Neural cell (in vitro differentiated cells): ENCODE data around the gene SOCS6. TPM values are rescaled to one million over a fixed set of nuclear protein-coding genes. Genes with fewer than 3 reads are reported as not detected.

ENCODE experiments used
- H2AFZ ChIP-seq: fragments of 200-600, 300-800 bp; sonication (generic), shearing (Covaris generic); 2 replicates; pipeline ENCODE4 v1.6.0; 2014; ENCODE audit warnings: low read depth, mild to moderate bottlenecking, antibody characterized with exemption, low read length, moderate library complexity
- H3F3A ChIP-seq: fragments of 200-600 bp; shearing (Covaris generic); 2 replicates; pipeline ENCODE4 v1.6.1; 2016; ENCODE audit warnings: mild to moderate bottlenecking, moderate library complexity, mixed read lengths, antibody characterized with exemption, low read length; ENCODE audit not compliant: insufficient read depth, poor library complexity, severe bottlenecking
- H3K27ac ChIP-seq: fragments of 200-600, 300-800 bp; sonication (generic), shearing (Covaris generic); 2 replicates; pipeline ENCODE4 v1.5.1; 2014; ENCODE audit warnings: mild to moderate bottlenecking, low read length, moderate library complexity
- H3K27me3 ChIP-seq: fragments of 300-800, 200-600 bp; sonication (generic), shearing (Covaris generic); 2 replicates; pipeline ENCODE4 v1.6.0; 2014; ENCODE audit warnings: mild to moderate bottlenecking, low read depth, low read length, moderate library complexity; ENCODE audit not compliant: insufficient read depth
- H3K36me3 ChIP-seq: fragments of 300-800, 200-600 bp; sonication (generic), shearing (Covaris generic); 2 replicates; pipeline ENCODE4 v1.5.1; 2014; ENCODE audit warnings: mild to moderate bottlenecking, antibody characterized with exemption, low read length, moderate library complexity; ENCODE audit not compliant: insufficient read depth
- H3K4me2 ChIP-seq: fragments of 300-800, 200-600 bp; sonication (generic), shearing (Covaris generic); 2 replicates; pipeline ENCODE4 v1.6.0; 2014; ENCODE audit warnings: mild to moderate bottlenecking, low read length
- H3K4me3 ChIP-seq: fragments of 300-800, 200-600 bp; sonication (generic), shearing (Covaris generic); 2 replicates; pipeline ENCODE4 v1.5.1; 2014; ENCODE audit warnings: mild to moderate bottlenecking, low read length, moderate library complexity
- H3K79me2 ChIP-seq: fragments of 200-600 bp; shearing (Covaris generic); replicated peaks from 2 replicates; pipeline ENCODE4 v1.6.0; 2014; ENCODE audit warnings: mild to moderate bottlenecking, low read length, moderate library complexity; ENCODE audit not compliant: insufficient read depth
- H3K9ac ChIP-seq: fragments of 300-800, 200-600 bp; sonication (generic), shearing (Covaris generic); 2 replicates; pipeline ENCODE4 v1.6.1; 2016; ENCODE audit warnings: mild to moderate bottlenecking, low read length, mixed read lengths
- H3K9me2 ChIP-seq: fragments of 200-600 bp; shearing (Covaris generic); 2 replicates; pipeline ENCODE4 v1.6.1; 2016; ENCODE audit warnings: mild to moderate bottlenecking, low read length, mixed read lengths; ENCODE audit not compliant: insufficient read depth
- H3K9me3 ChIP-seq: fragments of 200-600, 300-800 bp; sonication (generic), shearing (Covaris generic); 2 replicates; pipeline ENCODE4 v1.6.1; 2016; ENCODE audit warnings: mild to moderate bottlenecking, mixed run types, low read length, moderate library complexity, mixed read lengths
- H4K20me1 ChIP-seq: fragments of 200-600 bp; shearing (Covaris generic); 2 replicates; pipeline ENCODE4 v1.6.1; 2016; ENCODE audit warnings: mild to moderate bottlenecking, mixed run types; ENCODE audit not compliant: insufficient read depth
- CTCF ChIP-seq: fragments of 450-650 bp; IDR thresholded peaks from 2 replicates; pipeline ENCODE4 v1.5.1; 2014; ENCODE audit warnings: antibody characterized with exemption, mild to moderate bottlenecking, moderate library complexity; ENCODE audit not compliant: poor library complexity, severe bottlenecking
- EP300 ChIP-seq: fragments of 450-650 bp; conservative IDR thresholded peaks from 2 replicates; pipeline ENCODE4 v1.6.1; 2014; ENCODE audit warnings: antibody characterized with exemption, mild to moderate bottlenecking, moderate library complexity; ENCODE audit not compliant: poor library complexity, severe bottlenecking
- EZH2 ChIP-seq: fragments of 200-600, 300-800 bp; shearing (Covaris generic), sonication (generic); IDR thresholded peaks from 2 replicates; pipeline ENCODE4 v1.6.1; 2014; ENCODE audit warnings: antibody characterized with exemption, low read length, borderline replicate concordance, mild to moderate bottlenecking; ENCODE audit not compliant: insufficient read depth, poor library complexity, severe bottlenecking
- MXI1 ChIP-seq: fragments of 450-650 bp; conservative IDR thresholded peaks from 2 replicates; pipeline ENCODE4 v1.6.1; 2014; ENCODE audit warnings: antibody characterized with exemption, mild to moderate bottlenecking; ENCODE audit not compliant: poor library complexity, severe bottlenecking
- POLR2AphosphoS5 ChIP-seq: IDR thresholded peaks from 2 replicates; pipeline ENCODE4 v1.6.1; 2012
- RAD21 ChIP-seq: fragments of 450-650 bp; conservative IDR thresholded peaks from 2 replicates; pipeline ENCODE4 v1.6.1; 2014; ENCODE audit warnings: antibody characterized with exemption, mild to moderate bottlenecking, moderate library complexity
- REST ChIP-seq: IDR thresholded peaks from 2 replicates; pipeline ENCODE4 v1.6.1; 2012; ENCODE audit warnings: borderline replicate concordance
- SMC3 ChIP-seq: fragments of 450-650 bp; conservative IDR thresholded peaks from 2 replicates; pipeline ENCODE4 v1.6.1; 2014; ENCODE audit warnings: antibody characterized with exemption, mild to moderate bottlenecking, moderate library complexity; ENCODE audit not compliant: poor library complexity
- TAF1 ChIP-seq: IDR thresholded peaks from 2 replicates; pipeline ENCODE4 v1.6.1; 2012; ENCODE audit warnings: low read depth
- polyA plus RNA-seq: library from polyadenylated mRNA; depleted of rRNA; stranded (reverse); fragments of >200 nt; gene quantifications from 2 replicates; pipeline ENCODE4 v1.2.3, GENCODE V29; 2014

Gene SOCS6
- polyA plus RNA-seq, 1 donor from 2014 or later, result 21.9 TPM

- H3K27me3 ChIP-seq, result no peaks in the 10 kb centered on the region
- H3K4me3 ChIP-seq, result no peak overlapping the region
- TF ChIP-seq EP300 (no peak), CTCF (no peak), MXI1 (no peak), POLR2AphosphoS5 (no peak), EZH2 (no peak), REST (no peak), RAD21 (no peak), SMC3 (no peak), TAF1 (no peak)
- peaks cover 6% of the 10 kb centered on the region for H3K9me3 ChIP-seq
- H2AFZ ChIP-seq, result no peak overlapping the region
- no peaks in the 10 kb centered on the region for H4K20me1 ChIP-seq
- H3K27ac ChIP-seq, result no peak overlapping the region
- peaks cover 79% of the 10 kb centered on the region for H3K79me2 ChIP-seq
- H3F3A ChIP-seq, result no peaks in the 10 kb centered on the region
- no peaks in the 10 kb centered on the region for H3K36me3 ChIP-seq
- H3K9me2 ChIP-seq, result no peaks in the 10 kb centered on the region
- no peak overlapping the region for H3K4me2 ChIP-seq
- no peak overlapping the region for H3K9ac ChIP-seq
These were observed 19.9 kb downstream of the SOCS6 start for GRCh38 chr18:70308555-70309294.

DNA sequence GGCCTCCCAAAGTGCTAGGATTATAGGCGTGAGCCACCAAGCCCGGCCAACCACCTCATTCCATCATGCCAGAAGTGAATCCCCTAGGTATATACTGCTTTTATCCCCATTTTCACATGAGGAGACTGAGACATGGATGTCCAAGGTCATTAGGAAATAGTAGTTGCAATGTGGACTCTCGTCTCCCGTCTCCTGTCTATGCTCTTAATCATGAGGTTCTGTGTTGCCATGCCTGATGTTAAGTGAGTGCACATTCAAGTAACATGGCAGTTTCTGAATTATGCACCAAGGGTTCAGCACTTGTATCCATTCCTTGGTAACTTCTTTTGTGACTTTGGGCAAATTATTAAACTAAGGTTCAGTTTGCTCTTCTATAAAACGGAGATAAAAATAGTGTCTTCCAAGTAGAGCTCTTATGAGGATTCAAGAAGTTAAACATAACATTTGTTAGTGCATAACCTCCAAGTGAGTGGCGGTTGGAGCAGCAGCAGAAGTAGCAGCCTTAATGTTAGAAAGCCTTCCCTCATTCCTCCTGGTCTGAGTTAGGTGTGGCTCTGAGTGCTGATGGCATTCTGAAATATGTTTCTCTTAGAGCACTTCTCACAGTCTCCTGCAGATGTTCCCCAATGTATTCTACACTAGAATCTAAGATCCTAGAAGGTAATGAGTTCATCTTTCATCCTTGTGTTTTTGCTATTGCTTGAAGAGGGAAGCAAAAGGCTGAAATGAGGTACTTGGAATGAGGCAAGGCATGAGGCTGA lies 21.9 kb downstream of the SOCS6 start:
- no peak overlapping the region for H3K27ac ChIP-seq
- H3K4me2 ChIP-seq, result no peak overlapping the region
- H3K36me3 ChIP-seq, result no peaks in the 10 kb centered on the region
- no peak overlapping the region for H3K4me3 ChIP-seq
- no peak overlapping the region for H3K9ac ChIP-seq
- peaks cover 6% of the 10 kb centered on the region for H3K9me3 ChIP-seq
- no peaks in the 10 kb centered on the region for H3K9me2 ChIP-seq
- no peaks in the 10 kb centered on the region for H4K20me1 ChIP-seq
- H3F3A ChIP-seq, result no peaks in the 10 kb centered on the region
- no peaks in the 10 kb centered on the region for H3K27me3 ChIP-seq
- peaks cover 68% of the 10 kb centered on the region for H3K79me2 ChIP-seq
- no peak overlapping the region for H2AFZ ChIP-seq
- no peak for TF ChIP-seq EP300
- TF ChIP-seq POLR2AphosphoS5, result no peak
- no peak for TF ChIP-seq RAD21
- no peak for TF ChIP-seq SMC3
- no peak for TF ChIP-seq MXI1
- TF ChIP-seq REST, result no peak
- no peak for TF ChIP-seq TAF1
- no peak for TF ChIP-seq CTCF
- TF ChIP-seq EZH2, result no peak
